Neuronal stem cell (in vitro differentiated cells): ENCODE results near the gene PTPRM.

Source experiments
- DNase-seq: peaks from one replicate; pipeline ENCODE4 v3.0.0-alpha.2; 2013; ENCODE audit warnings: low spot score
- H2AFZ ChIP-seq: one replicate; pipeline ENCODE4 v1.6.1; 2013; ENCODE audit warnings: mild to moderate bottlenecking, low read length, inconsistent platforms
- H2AK5ac ChIP-seq: 2 replicates; pipeline ENCODE4 v1.6.1; 2013; ENCODE audit warnings: low read depth, mild to moderate bottlenecking, inconsistent platforms, low read length, moderate library complexity, mixed read lengths
- H2BK120ac ChIP-seq: 2 replicates; pipeline ENCODE4 v1.6.1; 2013; ENCODE audit warnings: low read depth, mild to moderate bottlenecking, inconsistent platforms, low read length, moderate library complexity, mixed read lengths
- H2BK12ac ChIP-seq: one replicate; pipeline ENCODE4 v1.6.1; 2013; ENCODE audit warnings: low read length, inconsistent platforms
- H2BK15ac ChIP-seq: 2 replicates; pipeline ENCODE4 v1.6.1; 2013; ENCODE audit warnings: mild to moderate bottlenecking, low read length, inconsistent platforms, mixed read lengths
- H2BK5ac ChIP-seq: one replicate; pipeline ENCODE4 v1.6.1; 2013; ENCODE audit warnings: inconsistent platforms, mild to moderate bottlenecking, low read length, moderate library complexity
- H3K14ac ChIP-seq: one replicate; pipeline ENCODE4 v1.6.1; 2013; ENCODE audit warnings: low read length, inconsistent platforms
- H3K18ac ChIP-seq: 2 replicates; pipeline ENCODE4 v1.6.1; 2013; ENCODE audit warnings: low read length, inconsistent platforms
- H3K23ac ChIP-seq: 2 replicates; pipeline ENCODE4 v1.6.1; 2013; ENCODE audit warnings: low read depth, mild to moderate bottlenecking, mixed read lengths, low read length, inconsistent platforms; ENCODE audit not compliant: poor library complexity
- H3K27ac ChIP-seq: replicated peaks from 3 replicates; pipeline ENCODE4 v1.5.1; 2013; ENCODE audit warnings: low read length, inconsistent platforms
- H3K27me3 ChIP-seq, 3 experiments: 2 replicates each; pipeline ENCODE4 v1.6.1; 2013; ENCODE audit warnings: low read length in 3 of 3, mild to moderate bottlenecking in 2 of 3, inconsistent platforms in 1 of 3, low read depth in 1 of 3, mixed read lengths in 1 of 3, moderate library complexity in 1 of 3; ENCODE audit not compliant: control insufficient read depth in 3 of 3, insufficient read depth in 3 of 3
- H3K36me3 ChIP-seq, 2 donors: replicated peaks in 1 of 2; 2 replicates each; pipeline ENCODE4 v1.6.1; 2013; ENCODE audit warnings: low read length in 2 of 2; ENCODE audit not compliant: control insufficient read depth in 2 of 2, insufficient read depth in 2 of 2
- H3K4ac ChIP-seq: 2 replicates; pipeline ENCODE4 v1.6.1; 2013; ENCODE audit warnings: inconsistent platforms, mild to moderate bottlenecking, low read length, moderate library complexity
- H3K4me1 ChIP-seq, 2 donors: 1 replicate in 1 of 2; 2 replicates in 1 of 2; pipeline ENCODE4 v1.6.1; 2013; ENCODE audit warnings: low read length in 2 of 2, low read depth in 1 of 2; ENCODE audit not compliant: control insufficient read depth in 2 of 2, insufficient read depth in 1 of 2
- H3K4me2 ChIP-seq: one replicate; pipeline ENCODE4 v1.6.1; 2013; ENCODE audit warnings: mild to moderate bottlenecking, low read length, inconsistent platforms; ENCODE audit not compliant: insufficient read depth, poor library complexity, severe bottlenecking
- H3K4me3 ChIP-seq, 2 donors: 2 replicates each; pipeline ENCODE4 v1.5.1; 2013; ENCODE audit warnings: low read length in 2 of 2, mild to moderate bottlenecking in 2 of 2, inconsistent platforms in 1 of 2, moderate library complexity in 1 of 2
- H3K79me1 ChIP-seq: one replicate; pipeline ENCODE4 v1.6.1; 2013; ENCODE audit warnings: low read depth, mild to moderate bottlenecking, inconsistent platforms, low read length, moderate library complexity
- H3K9ac ChIP-seq: one replicate; pipeline ENCODE4 v1.6.1; 2013; ENCODE audit warnings: mild to moderate bottlenecking, low read depth, low read length, inconsistent platforms; ENCODE audit not compliant: poor library complexity
- H3K9me3 ChIP-seq, 2 donors: replicated peaks in 1 of 2; 2 replicates each; pipeline versions ENCODE3 to v1.6.1; 2013; ENCODE audit warnings: low read length in 2 of 2, mild to moderate bottlenecking in 2 of 2, inconsistent platforms in 1 of 2, low read depth in 1 of 2, mixed read lengths in 1 of 2, moderate library complexity in 1 of 2; ENCODE audit not compliant: control insufficient read depth in 2 of 2, insufficient read depth in 1 of 2
- H4K8ac ChIP-seq: one replicate; pipeline ENCODE4 v1.6.1; 2013; ENCODE audit warnings: low read depth, mild to moderate bottlenecking, inconsistent platforms, low read length, moderate library complexity
- H4K91ac ChIP-seq: one replicate; pipeline ENCODE4 v1.6.1; 2013; ENCODE audit warnings: low read length, low read depth, mild to moderate bottlenecking, inconsistent platforms; ENCODE audit not compliant: poor library complexity
- WGBS, 2 donors: extraction: QIAGEN DNeasy Blood & Tissue Kit; methylation state at CpG; one replicate each; pipeline ENCODE4 v1.1.7; 2013; ENCODE audit warnings: missing lambda C conversion rate in 2 of 2, mixed read lengths in 1 of 2; ENCODE audit not compliant: insufficient read length in 2 of 2, insufficient replicate concordance in 1 of 2; ENCODE audit errors: extremely low coverage in 2 of 2; 5-methylcytosine and 5-hydroxymethylcytosine counted together

PTPRM gene

GRCh38 chr18:8279346-8279745, 712.2 kb downstream of the PTPRM start:
- Histone ChIP-seq H3K36me3 (no peaks in the 10 kb centered on the region), H4K91ac (no peak overlapping the region), H3K4ac (no peak overlapping the region), H3K9ac (no peak overlapping the region), H3K27me3 (no peaks in the 10 kb centered on the region), H2BK120ac (no peak overlapping the region), H3K18ac (no peak overlapping the region), H2BK15ac (no peak overlapping the region), H3K9me3 (no peaks in the 10 kb centered on the region), H3K4me2 (no peak overlapping the region), H2BK5ac (no peak overlapping the region), H3K27ac (no peak overlapping the region), H3K79me1 (no peaks in the 10 kb centered on the region), H3K14ac (no peak overlapping the region), H3K23ac (no peak overlapping the region), H2AFZ (no peak overlapping the region), H3K4me3 (no peak overlapping the region), H2AK5ac (no peak overlapping the region), H2BK12ac (no peak overlapping the region), H3K4me1 (peaks cover 0 to 1% of the 10 kb centered on the region in 2 donors), H4K8ac (no peak overlapping the region)
- no peak for DNase-seq
- WGBS, 2 donors = no CpG with 5 or more reads among the region's 9 CpGs

- H2AFZ ChIP-seq = no peak overlapping the region
- DNase-seq = no peak
- H3K27me3 ChIP-seq = no peaks in the 10 kb centered on the region
- H3K36me3 ChIP-seq = no peaks in the 10 kb centered on the region
- no peak overlapping the region for H3K9ac ChIP-seq
- H2BK5ac ChIP-seq = no peak overlapping the region
- no peak overlapping the region for H2BK120ac ChIP-seq
- no peak overlapping the region for H4K8ac ChIP-seq
- H3K4me3 ChIP-seq = no peak overlapping the region
- no peak overlapping the region for H3K4ac ChIP-seq
- peak overlapping the region; percentile 52 for H3K18ac ChIP-seq
- H3K9me3 ChIP-seq = no peaks in the 10 kb centered on the region
- H3K79me1 ChIP-seq = no peaks in the 10 kb centered on the region
- H3K27ac ChIP-seq = no peak overlapping the region
- H3K4me2 ChIP-seq = no peak overlapping the region
- no peak overlapping the region for H3K14ac ChIP-seq
- no CpG with 5 or more reads among the region's 7 CpGs for WGBS, 2 donors
- H2BK15ac ChIP-seq = no peak overlapping the region
- peaks cover 0 to 1% of the 10 kb centered on the region in 2 donors for H3K4me1 ChIP-seq
- H4K91ac ChIP-seq = no peak overlapping the region
- H2BK12ac ChIP-seq = no peak overlapping the region
- no peak overlapping the region for H3K23ac ChIP-seq
- no peak overlapping the region for H2AK5ac ChIP-seq
These were observed 712.7 kb downstream of the PTPRM start for GRCh38 chr18:8279781-8280330.

- no peak overlapping the region for H2BK15ac ChIP-seq
- H3K18ac ChIP-seq = no peak overlapping the region
- no CpG with 5 or more reads among the region's 3 CpGs for WGBS, 2 donors
- H3K36me3 ChIP-seq = peaks cover 0 to 2% of the 10 kb centered on the region in 2 donors
- H2BK12ac ChIP-seq = no peak overlapping the region
- H3K23ac ChIP-seq = no peak overlapping the region
- no peak overlapping the region for H3K14ac ChIP-seq
- H2BK120ac ChIP-seq = no peak overlapping the region
- peaks cover 7 to 8% of the 10 kb centered on the region in 2 donors for H3K4me1 ChIP-seq
- no peak overlapping the region for H4K91ac ChIP-seq
- no peak overlapping the region for H2AFZ ChIP-seq
- no peaks in the 10 kb centered on the region for H3K79me1 ChIP-seq
- no peak overlapping the region for H2AK5ac ChIP-seq
- no peak overlapping the region for H2BK5ac ChIP-seq
- H3K4me2 ChIP-seq = no peak overlapping the region
- peaks cover 0 to 2% of the 10 kb centered on the region in 2 donors for H3K9me3 ChIP-seq
- no peak overlapping the region for H4K8ac ChIP-seq
- no peaks in the 10 kb centered on the region for H3K27me3 ChIP-seq
- no peak overlapping the region for H3K27ac ChIP-seq
- H3K4ac ChIP-seq = no peak overlapping the region
- no peak overlapping the region for H3K4me3 ChIP-seq
- H3K9ac ChIP-seq = no peak overlapping the region
- DNase-seq = no peak
These were observed 716.9 kb downstream of the PTPRM start for GRCh38 chr18:8283891-8284585.

DNA sequence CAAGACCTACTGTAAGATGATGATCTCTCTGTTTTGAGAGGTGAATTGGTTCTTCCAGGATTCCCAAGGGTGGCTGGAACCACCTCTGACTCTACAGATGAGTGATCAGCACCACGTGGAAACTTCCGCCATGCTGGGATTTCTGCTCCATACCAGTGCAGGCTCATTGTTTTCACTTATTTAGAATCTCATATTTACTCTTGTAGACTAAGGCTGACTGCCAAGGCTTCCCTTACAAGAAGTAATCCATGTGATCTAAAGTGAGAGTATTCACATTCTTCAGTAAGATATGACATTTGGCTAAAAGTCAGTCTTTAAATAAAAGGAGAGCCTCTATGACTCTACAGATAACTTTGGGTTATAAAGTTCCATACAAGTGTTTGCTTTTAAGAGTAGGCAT, 719.2 kb downstream of the PTPRM start:
- no peak overlapping the region for H3K9ac ChIP-seq
- H3K4me3 ChIP-seq = no peak overlapping the region
- H3K18ac ChIP-seq = no peak overlapping the region
- no peak overlapping the region for H3K27ac ChIP-seq
- no peak for DNase-seq
- peaks cover 0 to 2% of the 10 kb centered on the region in 2 donors for H3K9me3 ChIP-seq
- H2BK120ac ChIP-seq = no peak overlapping the region
- no peak overlapping the region for H3K23ac ChIP-seq
- H3K27me3 ChIP-seq = no peaks in the 10 kb centered on the region
- no CpG with 5 or more reads among the region's 2 CpGs for WGBS, 2 donors
- peaks cover 8 to 9% of the 10 kb centered on the region in 2 donors for H3K4me1 ChIP-seq
- no peak overlapping the region for H3K4ac ChIP-seq
- H2BK12ac ChIP-seq = no peak overlapping the region
- H3K36me3 ChIP-seq = peaks cover 0 to 2% of the 10 kb centered on the region in 2 donors
- H3K4me2 ChIP-seq = no peak overlapping the region
- no peak overlapping the region for H2AK5ac ChIP-seq
- no peaks in the 10 kb centered on the region for H3K79me1 ChIP-seq
- H2BK5ac ChIP-seq = no peak overlapping the region
- no peak overlapping the region for H2BK15ac ChIP-seq
- no peak overlapping the region for H4K8ac ChIP-seq
- H4K91ac ChIP-seq = no peak overlapping the region
- H2AFZ ChIP-seq = no peak overlapping the region
- H3K14ac ChIP-seq = no peak overlapping the region
